GM23338 (cell line): ENCODE results near the gene PCYT1A. TPM values are rescaled to one million over a fixed set of nuclear protein-coding genes. Genes with fewer than 3 reads are reported as not detected.

Experiments used
- ATAC-seq: fragments of 200-7000 bp; cut with Tn5 transposase; 3 replicates; pipeline ENCODE4 v1.9.1; 2020
- DNase-seq: peaks from one replicate; pipeline ENCODE4 v3.0.0-alpha.2; 2015; ENCODE audit warnings: low spot score
- H2AFZ ChIP-seq: fragments of 200-600 bp; sonication (generic); 2 replicates; pipeline ENCODE4 v1.8.0; 2016; ENCODE audit warnings: antibody characterized with exemption, mild to moderate bottlenecking, moderate library complexity
- H3F3A ChIP-seq: fragments of 200-600 bp; sonication (generic); replicated peaks from 2 replicates; pipeline ENCODE4 v1.8.0; 2017; ENCODE audit warnings: antibody characterized with exemption, mixed run types, low read depth
- H3K27ac ChIP-seq: fragments of 200-600 bp; sonication (generic); 2 replicates; pipeline ENCODE4 v1.6.1; 2016; ENCODE audit warnings: low read depth
- H3K27me3 ChIP-seq: fragments of 200-600 bp; sonication (generic); 2 replicates; pipeline ENCODE4 v1.8.0; 2016; ENCODE audit warnings: mild to moderate bottlenecking, mixed run types, moderate library complexity; ENCODE audit not compliant: insufficient read depth
- H3K36me3 ChIP-seq: fragments of 200-600 bp; sonication (generic); 2 replicates; pipeline ENCODE4 v1.8.0; 2016; ENCODE audit warnings: mild to moderate bottlenecking; ENCODE audit not compliant: insufficient read depth
- H3K4me1 ChIP-seq: fragments of 200-600 bp; sonication (generic); 2 replicates; pipeline ENCODE4 v1.8.0; 2016; ENCODE audit warnings: mild to moderate bottlenecking, moderate library complexity; ENCODE audit not compliant: insufficient read depth
- H3K4me2 ChIP-seq: fragments of 200-600 bp; sonication (generic); 2 replicates; pipeline ENCODE4 v1.7.1; 2017; ENCODE audit warnings: mixed run types
- H3K4me3 ChIP-seq: fragments of 200-600 bp; sonication (generic); 2 replicates; pipeline ENCODE4 v1.6.1; 2016; ENCODE audit warnings: mixed run types
- H3K79me2 ChIP-seq: fragments of 200-600 bp; sonication (generic); replicated peaks from 2 replicates; pipeline ENCODE4 v1.8.0; 2017; ENCODE audit warnings: mild to moderate bottlenecking; ENCODE audit not compliant: insufficient read depth
- H3K9me2 ChIP-seq: fragments of 200-600 bp; sonication (generic); 2 replicates; pipeline ENCODE4 v1.8.0; 2017; ENCODE audit not compliant: insufficient read depth
- H4K20me1 ChIP-seq: fragments of 200-600 bp; sonication (generic); replicated peaks from 2 replicates; pipeline ENCODE4 v1.8.0; 2017; ENCODE audit warnings: mild to moderate bottlenecking; ENCODE audit not compliant: insufficient read depth
- H3K27ac Mint-ChIP-seq: 2 replicates; pipeline ENCODE4 v1.8.0; 2020; ENCODE audit warnings: inconsistent platforms, mild to moderate bottlenecking, moderate library complexity, mixed read lengths
- H3K27me3 Mint-ChIP-seq: 3 replicates; pipeline ENCODE4 v1.8.0; 2022; ENCODE audit warnings: low read depth, mild to moderate bottlenecking, moderate library complexity, mixed read lengths, inconsistent platforms; ENCODE audit not compliant: insufficient read depth, poor library complexity
- H3K36me3 Mint-ChIP-seq: 3 replicates; pipeline ENCODE4 v1.8.0; 2021; ENCODE audit warnings: low read depth, mild to moderate bottlenecking, inconsistent platforms, moderate library complexity, mixed read lengths
- H3K4me1 Mint-ChIP-seq: 3 replicates; pipeline ENCODE4 v1.8.0; 2020; ENCODE audit warnings: mild to moderate bottlenecking, inconsistent platforms, mixed read lengths
- H3K4me3 Mint-ChIP-seq: 3 replicates; pipeline ENCODE4 v1.8.0; 2021; ENCODE audit warnings: moderate library complexity, mild to moderate bottlenecking, inconsistent platforms, mixed read lengths
- H3K9me3 Mint-ChIP-seq: 3 replicates; pipeline ENCODE4 v1.8.0; 2020; ENCODE audit warnings: moderate library complexity, mild to moderate bottlenecking, inconsistent platforms, mixed read lengths
- CREB1 ChIP-seq: fragments of 250-450 bp; sonication (Bioruptor Pico); IDR thresholded peaks from 2 replicates; pipeline ENCODE4 v1.5.0; 2020; ENCODE audit warnings: low read depth, mild to moderate bottlenecking, moderate library complexity
- CTCF ChIP-seq, 2 experiments: fragments of 200-600 bp in 1 of 2; sonication (generic) in 1 of 2; conservative IDR thresholded peaks; 2 replicates each; pipeline versions ENCODE4 v1.5.1 to v1.6.1; 2016 to 2017; ENCODE audit warnings: antibody characterized with exemption in 2 of 2, low read depth in 2 of 2, mild to moderate bottlenecking in 2 of 2, moderate library complexity in 1 of 2
- ETS1 ChIP-seq: IDR thresholded peaks from 2 replicates; pipeline ENCODE4 v1.6.1; 2016; ENCODE audit warnings: antibody characterized with exemption
- EZH2 ChIP-seq: fragments of 200-600 bp; sonication (generic); IDR thresholded peaks from one replicate; pipeline ENCODE4 v1.8.0; 2017; ENCODE audit warnings: antibody characterized with exemption, mild to moderate bottlenecking, low read depth; ENCODE audit not compliant: unreplicated experiment
- JUNB ChIP-seq: IDR thresholded peaks from one replicate; pipeline ENCODE4 v1.6.1; 2016; ENCODE audit warnings: antibody characterized with exemption; ENCODE audit not compliant: unreplicated experiment
- NANOG ChIP-seq: IDR thresholded peaks from 2 replicates; pipeline ENCODE4 v1.6.1; 2016; ENCODE audit warnings: antibody characterized with exemption, borderline replicate concordance
- POLR2AphosphoS5 ChIP-seq: IDR thresholded peaks from 2 replicates; pipeline ENCODE4 v1.6.1; 2016; ENCODE audit warnings: antibody characterized with exemption, low read depth
- STAT1 ChIP-seq: IDR thresholded peaks from one replicate; pipeline ENCODE4 v1.6.1; 2016; ENCODE audit warnings: antibody characterized with exemption; ENCODE audit not compliant: unreplicated experiment
- ZNF114 ChIP-seq: fragments of 250-450 bp; sonication (Bioruptor Pico); IDR thresholded peaks from 2 replicates; pipeline ENCODE4 v1.5.0; 2020; ENCODE audit warnings: mild to moderate bottlenecking, moderate library complexity
- ZNF331 ChIP-seq: fragments of 250-450 bp; sonication (Bioruptor Pico); IDR thresholded peaks from 2 replicates; pipeline ENCODE4 v1.5.0; 2020; ENCODE audit warnings: low read depth, mild to moderate bottlenecking, moderate library complexity
- ZNF462 ChIP-seq: fragments of 250-450 bp; sonication (Bioruptor Pico); IDR thresholded peaks from 2 replicates; pipeline ENCODE4 v1.5.0; 2020; ENCODE audit warnings: mild to moderate bottlenecking, moderate library complexity
- polyA plus RNA-seq: library from polyadenylated mRNA; unstranded; fragments of >200 nt; fragmentation: Nextera tagmentation; extraction: Ambion mirVana; gene quantifications from 2 replicates; pipeline ENCODE4 v1.2.1, GENCODE V29; 2016
- total RNA-seq: library from RNA; depleted of rRNA; stranded (reverse); fragments of >200 nt; shearing (Covaris generic); gene quantifications from 2 replicates; pipeline ENCODE4 v1.2.3, GENCODE V29; 2014

The PCYT1A gene
- total and polyA plus RNA-seq, 2 experiments from 2014 or later, result 11.6 to 35.8 TPM

- peaks cover 12% of the 10 kb centered on the region; the same call in 2 of the 3 replicates for H3K4me1 Mint-ChIP-seq
- no peak overlapping the region for H3K4me3 Mint-ChIP-seq
- H3K27me3 Mint-ChIP-seq, result peaks cover 11% of the 10 kb centered on the region
- Histone ChIP-seq H3K4me1 (peaks cover 5% of the 10 kb centered on the region; the same call in 1 of the 2 replicates), H3K4me2 (no peak overlapping the region), H3K27me3 (no peaks in the 10 kb centered on the region), H3K79me2 (no peaks in the 10 kb centered on the region), H2AFZ (peak overlapping the region; percentile 84; the same call in 1 of the 2 replicates), H4K20me1 (no peaks in the 10 kb centered on the region), H3K27ac (no peak overlapping the region), H3K9me2 (no peaks in the 10 kb centered on the region), H3K36me3 (no peaks in the 10 kb centered on the region), H3K4me3 (no peak overlapping the region), H3F3A (0 out of 2 replicates have a peak, but pooled peaks cover 5% of the 10 kb centered on the region)
- H3K9me3 Mint-ChIP-seq, result no peaks in the 10 kb centered on the region
- TF ChIP-seq ZNF331, result no peak
- peak; percentile 50 to 53 for TF ChIP-seq CTCF (conservative IDR thresholded peaks at IDR 0.05; ENCODE audit: low read depth in 2 of 2)
- peak; percentile 71 for DNase-seq
- no peaks in the 10 kb centered on the region for H3K36me3 Mint-ChIP-seq
- ATAC-seq, result peak; percentile 65
- no peak overlapping the region for H3K27ac Mint-ChIP-seq
These were observed 36.2 kb upstream of the PCYT1A start for GRCh38 chr3:196323691-196324090.

- H3K4me3 ChIP-seq, result no peak overlapping the region
- no peak overlapping the region for H3K27ac ChIP-seq
- no peaks in the 10 kb centered on the region for H4K20me1 ChIP-seq
- H3K4me2 ChIP-seq, result no peak overlapping the region
- no peak for DNase-seq
- ATAC-seq, result no peak
- H3K27me3 ChIP-seq, result no peaks in the 10 kb centered on the region
- H3K36me3 Mint-ChIP-seq, result no peaks in the 10 kb centered on the region
- no peaks in the 10 kb centered on the region for H3K36me3 ChIP-seq
- H3K27me3 Mint-ChIP-seq, result peaks cover 14% of the 10 kb centered on the region
- peaks cover 12% of the 10 kb centered on the region; the same call in 2 of the 3 replicates for H3K4me1 Mint-ChIP-seq
- H3K4me1 ChIP-seq, result peaks cover 5% of the 10 kb centered on the region; the same call in 1 of the 2 replicates
- H2AFZ ChIP-seq, result no peak overlapping the region
- no peaks in the 10 kb centered on the region for H3K9me2 ChIP-seq
- no peak overlapping the region for H3K4me3 Mint-ChIP-seq
- H3K27ac Mint-ChIP-seq, result no peak overlapping the region
- H3F3A ChIP-seq, result 0 out of 2 replicates have a peak, but pooled peaks cover 5% of the 10 kb centered on the region
- H3K9me3 Mint-ChIP-seq, result no peaks in the 10 kb centered on the region
- H3K79me2 ChIP-seq, result no peaks in the 10 kb centered on the region
- TF ChIP-seq EZH2, result no peak
- no peak for TF ChIP-seq STAT1
- no peak for TF ChIP-seq NANOG
- TF ChIP-seq JUNB, result no peak
- no peak for TF ChIP-seq ZNF462
- no peak for TF ChIP-seq ETS1
- TF ChIP-seq CREB1, result no peak
- TF ChIP-seq POLR2AphosphoS5, result no peak
- TF ChIP-seq ZNF114, result no peak
These were observed 35.5 kb upstream of the PCYT1A start for GRCh38 chr3:196323016-196323415.
